ENCODE results near the gene CD34.

DNA sequence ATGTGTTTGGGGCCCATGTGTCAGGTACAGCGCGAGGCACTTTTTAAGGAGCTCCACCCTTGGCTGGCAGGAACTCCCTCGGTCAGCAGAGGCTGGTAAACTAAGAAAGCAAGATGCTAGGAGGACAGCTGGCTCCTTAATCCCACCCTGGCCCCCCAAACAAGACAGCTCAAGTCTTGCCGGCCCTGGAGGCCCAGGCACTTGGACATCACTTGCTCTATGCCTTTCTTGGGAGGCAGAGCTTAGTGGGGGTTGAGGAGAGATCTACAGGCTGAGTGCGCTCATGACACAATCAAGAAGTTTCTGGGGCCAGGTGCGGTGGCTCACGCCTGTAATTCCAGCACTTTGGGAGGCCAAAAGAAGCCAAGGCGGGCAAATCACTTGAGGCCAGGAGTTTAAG lies 78.1 kb downstream of the CD34 start:
- TF ChIP-seq, protein P1, sequence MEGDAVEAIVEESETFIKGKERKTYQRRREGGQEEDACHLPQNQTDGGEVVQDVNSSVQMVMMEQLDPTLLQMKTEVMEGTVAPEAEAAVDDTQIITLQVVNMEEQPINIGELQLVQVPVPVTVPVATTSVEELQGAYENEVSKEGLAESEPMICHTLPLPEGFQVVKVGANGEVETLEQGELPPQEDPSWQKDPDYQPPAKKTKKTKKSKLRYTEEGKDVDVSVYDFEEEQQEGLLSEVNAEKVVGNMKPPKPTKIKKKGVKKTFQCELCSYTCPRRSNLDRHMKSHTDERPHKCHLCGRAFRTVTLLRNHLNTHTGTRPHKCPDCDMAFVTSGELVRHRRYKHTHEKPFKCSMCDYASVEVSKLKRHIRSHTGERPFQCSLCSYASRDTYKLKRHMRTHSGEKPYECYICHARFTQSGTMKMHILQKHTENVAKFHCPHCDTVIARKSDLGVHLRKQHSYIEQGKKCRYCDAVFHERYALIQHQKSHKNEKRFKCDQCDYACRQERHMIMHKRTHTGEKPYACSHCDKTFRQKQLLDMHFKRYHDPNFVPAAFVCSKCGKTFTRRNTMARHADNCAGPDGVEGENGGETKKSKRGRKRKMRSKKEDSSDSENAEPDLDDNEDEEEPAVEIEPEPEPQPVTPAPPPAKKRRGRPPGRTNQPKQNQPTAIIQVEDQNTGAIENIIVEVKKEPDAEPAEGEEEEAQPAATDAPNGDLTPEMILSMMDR (IDR thresholded peaks at IDR 0.05), result no peak
- no peak for TF ChIP-seq POLR2A (IDR thresholded peaks at IDR 0.05)

All from right lobe of liver (tissue), 4 donors.